Calu3 (cell line): Measurements from ENCODE around the gene OR4C3. TPM values are rescaled to one million over a fixed set of nuclear protein-coding genes. Genes with fewer than 3 reads are reported as not detected.

Experiments used
- BruUV-seq: library from RNA; stranded (reverse); fragments of 400-500 nt; replicated peaks from 2 replicates; lab custom pipeline; 2021; lab: Mats Ljungman, UMichigan
- CTCF ChIA-PET: fragments of 300-600 bp; sonication (Branson Sonifier 250); formaldehyde crosslinking; loops from one replicate; lab custom pipeline; 2022; ENCODE audit warnings: antibody characterized with exemption; lab: Charles Lee
- DNase-seq: peaks from one replicate; pipeline ENCODE4 v3.0.0; 2022
- H3K27ac Mint-ChIP-seq: one replicate; pipeline ENCODE4 v1.8.0; 2022; ENCODE audit warnings: mixed read lengths; ENCODE audit not compliant: unreplicated experiment
- H3K27me3 Mint-ChIP-seq: one replicate; pipeline ENCODE4 v1.8.0; 2022; ENCODE audit warnings: mixed read lengths; ENCODE audit not compliant: unreplicated experiment
- H3K36me3 Mint-ChIP-seq: one replicate; pipeline ENCODE4 v1.8.0; 2022; ENCODE audit warnings: mild to moderate bottlenecking, moderate library complexity, mixed read lengths; ENCODE audit not compliant: insufficient read depth, unreplicated experiment
- H3K4me1 Mint-ChIP-seq: one replicate; pipeline ENCODE4 v1.8.0; 2022; ENCODE audit warnings: mild to moderate bottlenecking, low read depth, mixed read lengths; ENCODE audit not compliant: unreplicated experiment
- H3K4me3 Mint-ChIP-seq: one replicate; pipeline ENCODE4 v1.8.0; 2022; ENCODE audit warnings: mild to moderate bottlenecking, low read depth, moderate library complexity, mixed read lengths; ENCODE audit not compliant: unreplicated experiment
- H3K9me3 Mint-ChIP-seq: one replicate; pipeline ENCODE4 v1.8.0; 2022; ENCODE audit warnings: low read depth, mixed read lengths; ENCODE audit not compliant: unreplicated experiment
- CTCF ChIP-seq: fragments of 200-600 bp; IDR thresholded peaks from one replicate; pipeline ENCODE4 v1.8.0; 2022; ENCODE audit warnings: antibody characterized with exemption; ENCODE audit not compliant: unreplicated experiment
- intact Hi-C: fragments of 100-400 bp; cut with micrococcal nuclease; formaldehyde crosslinking; loops from one replicate; pipeline ENCODE4 v1.10.0; 2022; ENCODE audit not compliant: unreplicated experiment
- total RNA-seq: library from RNA; stranded (reverse); gene quantifications from 2 replicates; pipeline ENCODE4 v1.2.3, GENCODE V29; 2022

Gene OR4C3
- total RNA-seq, 1 experiment from 2014 or later, result not detected

GRCh38 chr11:48366365-48366764 lies 41.6 kb downstream of the OR4C3 start, which contains the start of gene OR4C5:
TSS of gene OR4C5 (minus strand) at chr11:48366465. CDS start at chr11:48366465, 0 bp downstream.
- BruUV-seq, result no TSS peak
- Mint-ChIP-seq H3K9me3 (peaks cover 4% of the 10 kb centered on the region), H3K27ac (no peak within 1 kb of the TSS), H3K4me3 (no peak within 1 kb of the TSS), H3K4me1 (no peaks in the 10 kb centered on the region), H3K36me3 (no peaks in the 10 kb centered on the region), H3K27me3 (no peaks in the 10 kb centered on the region)
- DNase-seq, result no peak
- TF ChIP-seq CTCF, result no peak
- CTCF ChIA-PET, result no interaction called here
- intact Hi-C loops, result no loop called here

Other genes with a start within 250 kb of the OR4C3 start
- gene OR4B1, start 108.1 kb upstream of the OR4C3 start, total RNA-seq, result not detected in 2 replicates
- not detected in 2 replicates for gene OR4X2, start 79.8 kb upstream of the OR4C3 start, total RNA-seq
- not detected in 2 replicates for gene OR4X1, start 61.1 kb upstream of the OR4C3 start, total RNA-seq
- gene OR4S1, start 18.7 kb upstream of the OR4C3 start, total RNA-seq, result not detected in 2 replicates
- gene OR4C5, start 41.5 kb downstream of the OR4C3 start, total RNA-seq, result not detected in 2 replicates
- not detected in 2 replicates for gene OR4A47, start 163.9 kb downstream of the OR4C3 start, total RNA-seq